Amniotic stem cell (primary cell): ENCODE data around the gene WDFY2.

ENCODE experiments used
- DNase-seq: peaks from one replicate; lab custom pipeline; 2025; lab: John Stamatoyannopoulos, UW

The WDFY2 gene

GRCh38 chr13:51799261-51799660, 215.0 kb downstream of the WDFY2 start:
- no peak for DNase-seq

GRCh38 chr13:51800486-51800885, 216.2 kb downstream of the WDFY2 start:
- DNase-seq = no peak

GRCh38 chr13:51801631-51802099, 217.4 kb downstream of the WDFY2 start:
- DNase-seq = no peak

DNA sequence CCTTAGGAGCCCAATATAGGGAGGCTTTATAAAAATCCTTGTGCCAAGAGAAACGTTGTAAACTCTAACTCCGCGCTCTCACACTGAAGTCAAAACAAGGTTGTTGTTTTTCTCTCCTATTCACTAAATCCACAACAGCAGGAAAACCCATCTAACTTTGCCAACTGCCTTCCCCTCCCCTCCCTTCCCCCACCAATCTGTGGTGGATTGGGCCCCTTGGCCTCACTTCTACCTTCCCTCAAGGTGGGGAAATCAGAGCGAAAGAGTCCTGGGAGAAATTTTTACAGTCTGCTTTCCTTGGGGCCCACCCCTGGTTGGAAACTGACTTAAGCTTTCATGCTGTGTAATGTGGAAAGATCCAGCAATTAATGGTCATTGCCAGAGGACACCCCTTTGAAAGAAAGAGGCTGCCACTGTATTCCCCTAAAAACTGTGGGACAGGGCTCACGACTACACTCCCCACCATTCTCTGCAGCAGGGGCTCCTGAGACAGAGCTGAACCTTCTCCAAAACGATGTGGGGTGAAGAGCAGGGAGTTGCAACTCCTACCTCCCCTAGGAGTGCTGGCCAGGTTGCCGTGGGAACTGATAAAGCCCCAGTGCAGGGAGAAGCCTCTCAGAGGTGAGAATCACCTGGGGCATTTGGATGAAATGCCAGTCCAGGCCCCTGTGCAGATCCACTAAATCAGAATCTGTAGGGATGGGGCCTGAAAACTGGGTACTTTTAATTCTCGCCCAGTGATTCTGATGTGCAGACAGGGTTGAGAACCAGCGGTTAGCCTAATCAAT, 218.6 kb downstream of the WDFY2 start:
- DNase-seq = no peak

GRCh38 chr13:51803422-51804294, 219.4 kb downstream of the WDFY2 start, which contains the start of gene DHRS12:
TSS of gene DHRS12 (minus strand) at chr13:51804163. CDS start at chr13:51799659, 4,504 bp downstream.
- peak; percentile 55 for DNase-seq

GRCh38 chr13:51804295-51805172, 220.3 kb downstream of the WDFY2 start:
- no peak for DNase-seq

- DNase-seq = no peak
These were observed 221.1 kb downstream of the WDFY2 start for GRCh38 chr13:51805313-51805712.

DNA sequence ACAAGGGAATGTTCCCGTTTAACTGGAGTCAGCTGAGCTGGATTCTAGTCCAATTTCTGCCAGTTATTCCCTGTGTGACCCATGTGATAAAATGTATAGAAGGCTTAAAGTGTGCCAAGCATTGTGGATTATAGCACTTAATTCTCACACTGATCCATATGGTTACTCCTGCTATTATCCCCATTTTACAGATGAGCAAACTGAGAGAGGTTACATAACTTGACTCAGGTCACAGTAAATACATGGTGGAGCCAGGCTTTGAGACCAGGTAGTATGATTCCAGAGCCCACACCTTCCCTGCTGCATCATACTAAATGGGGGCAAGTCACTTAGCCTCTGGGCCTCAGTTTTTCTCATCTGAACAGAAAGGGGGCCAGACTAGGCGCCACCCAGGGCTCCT, 221.7 kb downstream of the WDFY2 start:
- no peak for DNase-seq

GRCh38 chr13:51806566-51806965, 222.3 kb downstream of the WDFY2 start:
- no peak for DNase-seq

DNA sequence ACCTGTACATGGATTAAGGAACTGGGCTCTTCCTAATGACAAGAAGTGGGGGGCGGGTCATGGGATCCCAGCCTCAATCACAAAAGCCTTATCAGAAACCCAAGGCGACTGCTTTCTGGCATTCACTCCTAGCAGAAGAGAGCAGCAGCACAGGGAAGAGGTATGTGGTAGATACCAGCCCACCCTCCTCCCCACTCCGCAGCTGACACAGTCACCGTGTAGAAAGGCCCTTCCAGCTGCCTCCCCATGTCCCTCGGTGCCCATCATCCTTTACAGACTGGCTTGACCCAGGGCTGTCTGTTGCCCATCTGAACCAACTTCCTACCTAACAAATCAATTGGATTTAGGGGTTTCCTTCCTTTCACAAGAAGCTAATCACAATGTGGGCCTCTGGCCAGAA, 222.8 kb downstream of the WDFY2 start:
- no peak for DNase-seq

DNA sequence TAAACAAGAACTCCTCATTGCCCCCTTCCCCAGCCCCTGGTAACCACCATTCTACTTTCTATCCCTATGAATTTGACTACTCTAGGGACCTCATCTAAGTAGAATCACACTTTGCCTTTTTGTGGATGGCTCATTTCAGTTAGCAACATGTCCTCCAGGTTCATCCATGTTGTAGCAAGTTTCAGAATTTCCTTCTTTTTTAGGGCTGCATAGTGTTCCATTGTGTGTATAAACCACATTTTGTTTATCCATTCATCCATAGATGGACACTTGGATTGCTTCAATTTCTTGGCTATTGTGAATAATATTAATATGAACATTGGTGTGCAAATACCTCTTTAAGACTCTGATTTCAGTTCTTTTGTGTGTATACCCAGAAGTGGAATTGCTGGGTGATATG, 224.5 kb downstream of the WDFY2 start:
- no peak for DNase-seq

- no peak for DNase-seq
These were observed 226.8 kb downstream of the WDFY2 start for GRCh38 chr13:51811046-51811445.

- no peak for DNase-seq
These were observed 227.7 kb downstream of the WDFY2 start for GRCh38 chr13:51811920-51812451.

GRCh38 chr13:51814071-51814470, 229.8 kb downstream of the WDFY2 start:
- DNase-seq = no peak

DNA sequence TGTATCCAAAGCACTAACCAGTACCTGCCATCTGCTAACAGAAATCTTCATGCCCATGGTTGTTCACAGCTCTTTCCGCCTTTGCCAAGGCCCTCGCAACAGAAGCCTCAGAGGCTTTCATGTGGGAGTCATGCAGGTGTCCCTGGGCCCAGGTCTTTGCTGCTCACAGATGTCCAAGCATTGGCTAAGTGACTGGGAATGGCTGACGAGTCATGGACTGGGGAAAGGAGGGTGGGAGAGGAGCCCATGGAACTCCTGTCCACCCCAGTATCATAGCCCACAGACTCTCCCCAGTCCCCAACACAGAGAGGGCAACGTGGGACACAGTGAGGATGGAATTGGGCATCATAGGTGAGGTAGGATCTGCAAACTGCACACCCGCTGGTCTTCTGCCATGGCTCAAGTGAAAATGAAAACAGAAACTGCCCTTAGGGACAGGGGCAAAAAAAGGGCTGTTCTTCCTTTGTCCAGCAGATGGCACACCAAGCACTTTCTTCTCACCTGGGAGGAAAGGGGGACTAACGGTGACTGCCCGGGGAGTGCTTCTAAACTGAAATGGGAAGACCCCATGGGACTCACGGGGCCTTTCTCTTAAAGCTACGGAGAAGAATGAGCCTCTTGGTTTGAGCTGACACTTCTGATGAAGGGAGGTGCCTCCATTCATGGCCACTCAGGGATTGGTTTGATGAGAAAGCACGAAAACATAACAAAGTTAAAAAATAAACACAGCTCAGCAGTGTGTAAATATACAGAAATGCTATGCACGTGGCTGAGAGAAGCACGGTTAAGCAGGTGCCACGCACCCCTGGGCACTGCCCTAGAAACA, 230.8 kb downstream of the WDFY2 start:
- DNase-seq = peak; percentile 25

GRCh38 chr13:51815848-51816247, 231.6 kb downstream of the WDFY2 start:
- DNase-seq = no peak

DNA sequence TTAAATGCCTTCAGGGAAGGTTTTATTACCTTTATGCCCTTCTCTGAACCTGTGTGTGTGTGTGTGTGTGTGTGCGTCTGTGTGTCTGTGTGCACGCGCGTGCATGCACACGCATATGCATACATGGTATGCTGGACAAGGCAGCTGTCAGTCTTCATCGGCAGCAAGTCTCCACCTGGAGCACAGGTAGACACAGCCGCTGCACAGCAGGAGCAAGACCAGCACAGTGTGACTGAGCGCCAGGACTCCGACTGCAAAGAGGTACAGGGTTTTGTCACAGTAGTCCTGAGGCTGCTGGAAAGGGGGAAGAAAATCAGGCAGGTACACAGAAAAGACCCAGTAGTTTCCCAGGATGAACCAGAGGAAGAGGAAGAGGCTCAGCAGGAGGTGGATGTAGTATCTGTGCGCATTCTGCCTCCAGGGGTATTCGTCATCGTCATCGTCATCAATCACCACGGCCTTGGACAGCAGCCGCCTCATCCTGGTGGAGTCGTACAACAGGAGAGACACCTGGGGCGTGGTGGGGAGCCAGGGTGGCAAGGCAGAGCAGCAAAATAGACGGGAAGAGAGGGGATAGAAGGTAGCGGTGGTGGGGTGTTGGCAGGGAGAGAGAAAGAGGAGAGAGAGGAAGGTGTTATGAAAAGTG, 232.5 kb downstream of the WDFY2 start:
- no peak for DNase-seq
